Lung (tissue), 12 donors: ENCODE measurements around the gene SPIRE1. TPM values are rescaled to one million over a fixed set of nuclear protein-coding genes. Genes with fewer than 3 reads are reported as not detected.
"Not testable (repeated sequence)": the region's sequence is repeated elsewhere in the genome, so short reads cannot be mapped to it uniquely, and the experiment has no call there.

ENCODE experiments used
- ATAC-seq: fragments of 200-7000 bp; cut with Tn5 transposase; one replicate; pipeline ENCODE4 v1.9.1; 2020; ENCODE audit warnings: moderate number of reproducible peaks; ENCODE audit not compliant: insufficient read depth, low FRiP score
- DNase-seq, 3 donors: peaks; one replicate each; pipeline ENCODE4 v3.0.0-alpha.2; 2013 to 2017
- H3K27ac ChIP-seq, 2 donors: one replicate each; pipeline ENCODE4 v1.5.1; 2013; ENCODE audit warnings: mild to moderate bottlenecking in 2 of 2, moderate library complexity in 2 of 2, control low read depth in 1 of 2, inconsistent platforms in 1 of 2, low read depth in 1 of 2, low read length in 1 of 2
- H3K27me3 ChIP-seq, 3 donors: one replicate each; pipeline ENCODE4 v1.5.1; 2013; ENCODE audit warnings: low read length in 2 of 3; ENCODE audit not compliant: control insufficient read depth in 3 of 3, insufficient read depth in 3 of 3
- H3K36me3 ChIP-seq, 4 donors: one replicate each; pipeline ENCODE4 v1.5.1; 2013; ENCODE audit warnings: low read length in 4 of 4, mild to moderate bottlenecking in 1 of 4, moderate library complexity in 1 of 4; ENCODE audit not compliant: control insufficient read depth in 4 of 4, insufficient read depth in 4 of 4
- H3K4me1 ChIP-seq, 5 donors: one replicate each; pipeline ENCODE4 v1.5.1; 2013; ENCODE audit warnings: low read length in 5 of 5, mild to moderate bottlenecking in 2 of 5, moderate library complexity in 1 of 5; ENCODE audit not compliant: control insufficient read depth in 5 of 5, insufficient read depth in 5 of 5
- H3K4me3 ChIP-seq: one replicate; pipeline ENCODE4 v1.5.1; 2013; ENCODE audit warnings: mild to moderate bottlenecking, control low read depth, moderate library complexity
- H3K9ac ChIP-seq, 2 donors: one replicate each; pipeline ENCODE4 v1.5.1; 2013; ENCODE audit warnings: low read length in 2 of 2, control low read depth in 1 of 2; ENCODE audit not compliant: insufficient read depth in 1 of 2
- H3K9me3 ChIP-seq, 4 donors: one replicate each; pipeline ENCODE4 v1.5.1; 2013; ENCODE audit warnings: low read length in 3 of 4, mild to moderate bottlenecking in 1 of 4, moderate library complexity in 1 of 4; ENCODE audit not compliant: control insufficient read depth in 4 of 4, insufficient read depth in 3 of 4
- CTCF ChIP-seq: IDR thresholded peaks from 2 replicates; pipeline ENCODE4 v1.5.1; 2012; ENCODE audit warnings: mild to moderate bottlenecking; ENCODE audit errors: control extremely low read depth, extremely low read depth
- WGBS, 2 donors: extraction: QIAGEN DNeasy Blood & Tissue Kit; methylation state at CpG; one replicate each; pipeline ENCODE4 v1.1.7; 2013; 5-methylcytosine and 5-hydroxymethylcytosine counted together
- polyA plus RNA-seq, 2 donors: library from polyadenylated mRNA; stranded (reverse); fragments of 200-250 nt; gene quantifications; one replicate each; pipeline ENCODE4 v1.2.1, GENCODE V29; 2013
- total RNA-seq, 2 donors: library from RNA; depleted of rRNA in 1 of 2; stranded (reverse); fragments of >200 nt in 1 of 2; gene quantifications; one replicate each; pipeline ENCODE4 v1.2.1, GENCODE V29; 2014 to 2021
- donor health status: control.
- donor health status: control.
- donor health status: Bipolar disorder and iron deficiency.
- donor health status: healthy.
- donor health status: DM: yes; HTN: yes; CAD: no.

The SPIRE1 gene
- total and polyA plus RNA-seq, 4 donors: 8.7 to 34.0 (median 14.8) TPM

GRCh38 chr18:12485479-12486105 is 172.3 kb downstream of the SPIRE1 start:
- no peak overlapping the region for H3K9ac ChIP-seq
- no peak overlapping the region for H3K27ac ChIP-seq
- no peaks in the 10 kb centered on the region for H3K27me3 ChIP-seq
- TF ChIP-seq CTCF: no peak
- WGBS, 2 donors: 87 to 89% methylated on average over 5 of the region's 5 CpGs
- H3K4me1 ChIP-seq: no peaks in the 10 kb centered on the region
- H3K36me3 ChIP-seq: peaks cover 0 to 4% (median 3%) of the 10 kb centered on the region in 4 donors
- no peak for ATAC-seq
- H3K9me3 ChIP-seq: no peaks in the 10 kb centered on the region
- no peak for DNase-seq
- no peak overlapping the region for H3K4me3 ChIP-seq

GRCh38 chr18:12481915-12482314 is 176.0 kb downstream of the SPIRE1 start:
- not testable (repeated sequence) for DNase-seq

GRCh38 chr18:12479982-12480381 is 177.9 kb downstream of the SPIRE1 start:
- H3K4me3 ChIP-seq: no peak overlapping the region
- H3K9me3 ChIP-seq: no peaks in the 10 kb centered on the region
- H3K9ac ChIP-seq: no peak overlapping the region
- ATAC-seq: no peak
- no peaks in the 10 kb centered on the region for H3K4me1 ChIP-seq
- H3K36me3 ChIP-seq: peaks cover 0 to 15% (median 8%) of the 10 kb centered on the region in 4 donors
- no peak overlapping the region for H3K27ac ChIP-seq
- DNase-seq: no peak
- no peak for TF ChIP-seq CTCF
- no peaks in the 10 kb centered on the region for H3K27me3 ChIP-seq

More at GRCh38 chr18:12481915-12482314, 176.0 kb downstream of the SPIRE1 start:
- 93% methylated on average over 10 of the region's 10 CpGs for WGBS, 2 donors
- H3K4me1 ChIP-seq, H3K27me3 ChIP-seq, ATAC-seq, H3K9me3 ChIP-seq, H3K9ac ChIP-seq, H3K27ac ChIP-seq, H3K4me3 ChIP-seq: not testable (repeated sequence)
- H3K36me3 ChIP-seq: peaks cover 0 to 15% (median 9%) of the 10 kb centered on the region in 4 donors

- Histone ChIP-seq H3K4me1 (no peaks in the 10 kb centered on the region), H3K9me3 (no peaks in the 10 kb centered on the region), H3K4me3 (no peak overlapping the region), H3K27me3 (no peaks in the 10 kb centered on the region), H3K9ac (no peak overlapping the region), H3K36me3 (peaks cover 0 to 18% (median 9%) of the 10 kb centered on the region in 4 donors), H3K27ac (no peak overlapping the region)
- ATAC-seq (no peak), DNase-seq (no peak)
- 88 to 89% methylated on average over 3 of the region's 3 CpGs for WGBS, 2 donors
- TF ChIP-seq CTCF: no peak
Observed at GRCh38 chr18:12479536-12479935, 178.4 kb downstream of the SPIRE1 start.
